WTC11 (cell line): ENCODE data around the gene TBC1D1. TPM values are rescaled to one million over a fixed set of nuclear protein-coding genes. Genes with fewer than 3 reads are reported as not detected.

Experiments
- ATAC-seq: fragments of 200-7000 bp; cut with Tn5 transposase; 2 replicates; pipeline ENCODE4 v1.10.0; 2021; ENCODE audit warnings: mild to moderate bottlenecking, moderate library complexity
- CTCF ChIA-PET: fragments of 300-600 bp; sonication (Branson Sonifier 250); formaldehyde crosslinking; loops from one replicate; lab custom pipeline; 2021; ENCODE audit warnings: antibody characterized with exemption; lab: Charles Lee
- POLR2A ChIA-PET: fragments of 350-600 bp; sonication (Branson Sonifier 250); formaldehyde crosslinking; loops from one replicate; lab custom pipeline; 2021; ENCODE audit warnings: antibody characterized with exemption; lab: Charles Lee
- DNase-seq: peaks from one replicate; pipeline ENCODE4 v3.0.0; 2021; ENCODE audit warnings: low spot score
- H3K27ac Mint-ChIP-seq: 2 replicates; pipeline ENCODE4 v1.8.0; 2021; ENCODE audit warnings: mixed read lengths
- H3K27me3 Mint-ChIP-seq: 2 replicates; pipeline ENCODE4 v1.8.0; 2021; ENCODE audit warnings: low read depth, mild to moderate bottlenecking, moderate library complexity, mixed read lengths
- H3K36me3 Mint-ChIP-seq: 2 replicates; pipeline ENCODE4 v1.8.0; 2021; ENCODE audit warnings: mixed read lengths
- H3K4me1 Mint-ChIP-seq: 2 replicates; pipeline ENCODE4 v1.8.0; 2022; ENCODE audit warnings: mixed read lengths
- H3K4me3 Mint-ChIP-seq: 2 replicates; pipeline ENCODE4 v1.8.0; 2021; ENCODE audit warnings: mild to moderate bottlenecking, moderate library complexity, mixed read lengths
- H3K9me3 Mint-ChIP-seq: 2 replicates; pipeline ENCODE4 v1.8.0; 2021; ENCODE audit warnings: mixed read lengths
- CBFB ChIP-seq: sonication (generic); formaldehyde crosslinking; IDR thresholded peaks from 2 replicates; pipeline ENCODE4 v1.8.1; 2022; ENCODE audit warnings: mild to moderate bottlenecking, low read depth, missing genetic modification reagents
- ESRRA ChIP-seq: sonication (generic); formaldehyde crosslinking; IDR thresholded peaks from 2 replicates; pipeline ENCODE4 v1.8.1; 2022; ENCODE audit warnings: mild to moderate bottlenecking, missing genetic modification reagents, borderline replicate concordance
- GABPB1 ChIP-seq: sonication (generic); formaldehyde crosslinking; IDR thresholded peaks from 2 replicates; pipeline ENCODE4 v1.8.1; 2023; ENCODE audit warnings: mild to moderate bottlenecking, missing genetic modification reagents
- GRHL2 ChIP-seq: fragments of 250-450 bp; sonication (Bioruptor Pico); IDR thresholded peaks from 2 replicates; pipeline ENCODE4 v1.8.0; 2022; ENCODE audit warnings: mild to moderate bottlenecking, moderate library complexity; ENCODE audit not compliant: insufficient replicate concordance, severe bottlenecking
- GTF2I ChIP-seq: fragments of 250-450 bp; sonication (Bioruptor Pico); conservative IDR thresholded peaks from 2 replicates; pipeline ENCODE4 v1.4.0; 2021; ENCODE audit warnings: mild to moderate bottlenecking
- KAT7 ChIP-seq: sonication (generic); formaldehyde crosslinking; IDR thresholded peaks from 2 replicates; pipeline ENCODE4 v1.8.1; 2023; ENCODE audit warnings: missing genetic modification reagents, mild to moderate bottlenecking, borderline replicate concordance
- NFYB ChIP-seq: sonication (generic); formaldehyde crosslinking; conservative IDR thresholded peaks from 2 replicates; pipeline ENCODE4 v1.8.0; 2022; ENCODE audit warnings: low read depth, missing genetic modification reagents
- NR1H2 ChIP-seq: sonication (generic); formaldehyde crosslinking; IDR thresholded peaks from 2 replicates; pipeline ENCODE4 v1.9.0; 2021; ENCODE audit warnings: mild to moderate bottlenecking, moderate library complexity, missing genetic modification reagents
- TEAD1 ChIP-seq: sonication (generic); formaldehyde crosslinking; IDR thresholded peaks from 2 replicates; pipeline ENCODE4 v1.8.0; 2022; ENCODE audit warnings: mild to moderate bottlenecking, missing genetic modification reagents
- ZNF263 ChIP-seq: sonication (generic); formaldehyde crosslinking; IDR thresholded peaks from 2 replicates; pipeline ENCODE4 v1.8.1; 2022; ENCODE audit warnings: low read depth, mild to moderate bottlenecking, moderate library complexity, missing genetic modification reagents
- ZNF396 ChIP-seq: fragments of 250-450 bp; sonication (Bioruptor Pico); IDR thresholded peaks from 2 replicates; pipeline ENCODE4 v1.8.0; 2021; ENCODE audit warnings: mild to moderate bottlenecking, moderate library complexity, borderline replicate concordance
- ZNF416 ChIP-seq: fragments of 250-450 bp; sonication (Bioruptor Pico); IDR thresholded peaks from 2 replicates; pipeline ENCODE4 v1.9.0; 2021; ENCODE audit warnings: mild to moderate bottlenecking, inconsistent platforms
- ZNF423 ChIP-seq: fragments of 250-450 bp; sonication (Bioruptor Pico); IDR thresholded peaks from 2 replicates; pipeline ENCODE4 v2.1.2; 2022; ENCODE audit warnings: mild to moderate bottlenecking, moderate library complexity
- total RNA-seq: library from RNA; stranded (reverse); gene quantifications from 3 replicates; pipeline ENCODE4 v1.2.3, GENCODE V29; 2021
- TF ChIP-seq, protein P1 (sequence below): fragments of 250-450 bp; sonication (Bioruptor Pico); IDR thresholded peaks from 2 replicates; pipeline ENCODE4 v1.9.0; 2021; ENCODE audit warnings: moderate library complexity, mild to moderate bottlenecking, inconsistent platforms, borderline replicate concordance
- TF ChIP-seq, protein P2 (sequence below): fragments of 250-450 bp; sonication (Bioruptor Pico); IDR thresholded peaks from 2 replicates; pipeline ENCODE4 v1.9.0; 2021; ENCODE audit warnings: mild to moderate bottlenecking, borderline replicate concordance
- TF ChIP-seq, protein P3 (sequence below): fragments of 250-450 bp; sonication (Bioruptor Pico); IDR thresholded peaks from 2 replicates; pipeline ENCODE4 v1.9.0; 2021; ENCODE audit warnings: mild to moderate bottlenecking
- TF ChIP-seq, protein P4 (sequence below): sonication (generic); formaldehyde crosslinking; IDR thresholded peaks from 2 replicates; pipeline ENCODE4 v1.8.0; 2022; ENCODE audit warnings: mild to moderate bottlenecking, missing genetic modification reagents
- TF ChIP-seq, protein P5 (sequence below): sonication (generic); formaldehyde crosslinking; IDR thresholded peaks from 2 replicates; pipeline ENCODE4 v1.8.1; 2022; ENCODE audit warnings: low read depth, mild to moderate bottlenecking, moderate library complexity, missing genetic modification reagents, borderline replicate concordance

Gene TBC1D1
- total RNA-seq, 1 experiment from 2014 or later: 134 TPM

DNA sequence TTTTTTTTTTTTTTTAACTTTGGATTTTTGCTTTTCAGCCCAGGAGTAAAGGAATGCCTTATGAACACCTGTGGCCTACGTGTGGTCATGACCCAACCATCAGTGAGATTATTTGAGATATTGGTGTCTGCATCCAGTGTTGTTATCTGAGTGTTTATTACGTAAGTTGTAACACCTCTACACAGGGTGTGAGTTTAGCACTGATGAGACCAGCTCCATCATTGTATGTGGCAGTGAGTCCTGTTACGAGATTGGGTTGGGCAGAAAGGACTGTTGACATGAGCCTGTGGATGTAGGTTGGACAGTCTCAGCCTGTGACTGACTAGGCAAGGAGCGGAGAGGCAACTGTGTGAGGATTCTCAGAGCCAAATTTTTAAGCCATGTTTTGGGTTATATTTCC, 248.3 kb downstream of the TBC1D1 start:
- H3K27ac Mint-ChIP-seq: no peak overlapping the region
- no peak overlapping the region for H3K4me3 Mint-ChIP-seq
- POLR2A ChIA-PET: no interaction called here
- CTCF ChIA-PET: no interaction called here
- H3K36me3 Mint-ChIP-seq: peaks cover 23% of the 10 kb centered on the region
- no peak for DNase-seq
- H3K4me1 Mint-ChIP-seq: peaks cover 6% of the 10 kb centered on the region; the same call in 1 of the 2 replicates
- TF ChIP-seq ZNF396 (CRISPR knock-in tag): no peak
- TF ChIP-seq, protein P1, sequence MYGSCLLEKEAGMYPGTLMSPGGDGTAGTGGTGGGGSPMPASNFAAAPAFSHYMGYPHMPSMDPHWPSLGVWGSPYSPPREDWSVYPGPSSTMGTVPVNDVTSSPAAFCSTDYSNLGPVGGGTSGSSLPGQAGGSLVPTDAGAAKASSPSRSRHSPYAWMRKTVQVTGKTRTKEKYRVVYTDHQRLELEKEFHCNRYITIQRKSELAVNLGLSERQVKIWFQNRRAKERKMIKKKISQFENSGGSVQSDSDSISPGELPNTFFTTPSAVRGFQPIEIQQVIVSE (CRISPR knock-in tag): no peak
- TF ChIP-seq GTF2I (CRISPR knock-in tag): no peak
- no peak for TF ChIP-seq NR1H2 (CRISPR knock-in tag)
- TF ChIP-seq, protein P2, sequence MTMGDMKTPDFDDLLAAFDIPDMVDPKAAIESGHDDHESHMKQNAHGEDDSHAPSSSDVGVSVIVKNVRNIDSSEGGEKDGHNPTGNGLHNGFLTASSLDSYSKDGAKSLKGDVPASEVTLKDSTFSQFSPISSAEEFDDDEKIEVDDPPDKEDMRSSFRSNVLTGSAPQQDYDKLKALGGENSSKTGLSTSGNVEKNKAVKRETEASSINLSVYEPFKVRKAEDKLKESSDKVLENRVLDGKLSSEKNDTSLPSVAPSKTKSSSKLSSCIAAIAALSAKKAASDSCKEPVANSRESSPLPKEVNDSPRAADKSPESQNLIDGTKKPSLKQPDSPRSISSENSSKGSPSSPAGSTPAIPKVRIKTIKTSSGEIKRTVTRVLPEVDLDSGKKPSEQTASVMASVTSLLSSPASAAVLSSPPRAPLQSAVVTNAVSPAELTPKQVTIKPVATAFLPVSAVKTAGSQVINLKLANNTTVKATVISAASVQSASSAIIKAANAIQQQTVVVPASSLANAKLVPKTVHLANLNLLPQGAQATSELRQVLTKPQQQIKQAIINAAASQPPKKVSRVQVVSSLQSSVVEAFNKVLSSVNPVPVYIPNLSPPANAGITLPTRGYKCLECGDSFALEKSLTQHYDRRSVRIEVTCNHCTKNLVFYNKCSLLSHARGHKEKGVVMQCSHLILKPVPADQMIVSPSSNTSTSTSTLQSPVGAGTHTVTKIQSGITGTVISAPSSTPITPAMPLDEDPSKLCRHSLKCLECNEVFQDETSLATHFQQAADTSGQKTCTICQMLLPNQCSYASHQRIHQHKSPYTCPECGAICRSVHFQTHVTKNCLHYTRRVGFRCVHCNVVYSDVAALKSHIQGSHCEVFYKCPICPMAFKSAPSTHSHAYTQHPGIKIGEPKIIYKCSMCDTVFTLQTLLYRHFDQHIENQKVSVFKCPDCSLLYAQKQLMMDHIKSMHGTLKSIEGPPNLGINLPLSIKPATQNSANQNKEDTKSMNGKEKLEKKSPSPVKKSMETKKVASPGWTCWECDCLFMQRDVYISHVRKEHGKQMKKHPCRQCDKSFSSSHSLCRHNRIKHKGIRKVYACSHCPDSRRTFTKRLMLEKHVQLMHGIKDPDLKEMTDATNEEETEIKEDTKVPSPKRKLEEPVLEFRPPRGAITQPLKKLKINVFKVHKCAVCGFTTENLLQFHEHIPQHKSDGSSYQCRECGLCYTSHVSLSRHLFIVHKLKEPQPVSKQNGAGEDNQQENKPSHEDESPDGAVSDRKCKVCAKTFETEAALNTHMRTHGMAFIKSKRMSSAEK (CRISPR knock-in tag): no peak
- TF ChIP-seq, protein P3, sequence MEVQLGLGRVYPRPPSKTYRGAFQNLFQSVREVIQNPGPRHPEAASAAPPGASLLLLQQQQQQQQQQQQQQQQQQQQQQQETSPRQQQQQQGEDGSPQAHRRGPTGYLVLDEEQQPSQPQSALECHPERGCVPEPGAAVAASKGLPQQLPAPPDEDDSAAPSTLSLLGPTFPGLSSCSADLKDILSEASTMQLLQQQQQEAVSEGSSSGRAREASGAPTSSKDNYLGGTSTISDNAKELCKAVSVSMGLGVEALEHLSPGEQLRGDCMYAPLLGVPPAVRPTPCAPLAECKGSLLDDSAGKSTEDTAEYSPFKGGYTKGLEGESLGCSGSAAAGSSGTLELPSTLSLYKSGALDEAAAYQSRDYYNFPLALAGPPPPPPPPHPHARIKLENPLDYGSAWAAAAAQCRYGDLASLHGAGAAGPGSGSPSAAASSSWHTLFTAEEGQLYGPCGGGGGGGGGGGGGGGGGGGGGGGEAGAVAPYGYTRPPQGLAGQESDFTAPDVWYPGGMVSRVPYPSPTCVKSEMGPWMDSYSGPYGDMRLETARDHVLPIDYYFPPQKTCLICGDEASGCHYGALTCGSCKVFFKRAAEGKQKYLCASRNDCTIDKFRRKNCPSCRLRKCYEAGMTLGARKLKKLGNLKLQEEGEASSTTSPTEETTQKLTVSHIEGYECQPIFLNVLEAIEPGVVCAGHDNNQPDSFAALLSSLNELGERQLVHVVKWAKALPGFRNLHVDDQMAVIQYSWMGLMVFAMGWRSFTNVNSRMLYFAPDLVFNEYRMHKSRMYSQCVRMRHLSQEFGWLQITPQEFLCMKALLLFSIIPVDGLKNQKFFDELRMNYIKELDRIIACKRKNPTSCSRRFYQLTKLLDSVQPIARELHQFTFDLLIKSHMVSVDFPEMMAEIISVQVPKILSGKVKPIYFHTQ (CRISPR knock-in tag): no peak
- TF ChIP-seq ZNF416: no peak
- no peak for TF ChIP-seq CBFB (CRISPR knock-in tag)
- no peak for TF ChIP-seq ZNF423
- no peak for TF ChIP-seq ZNF263 (CRISPR knock-in tag)
- TF ChIP-seq TEAD1 (CRISPR knock-in tag): no peak
- no peak for TF ChIP-seq ESRRA (CRISPR knock-in tag)
- no peak for TF ChIP-seq NFYB (CRISPR knock-in tag)
- TF ChIP-seq, protein P4, sequence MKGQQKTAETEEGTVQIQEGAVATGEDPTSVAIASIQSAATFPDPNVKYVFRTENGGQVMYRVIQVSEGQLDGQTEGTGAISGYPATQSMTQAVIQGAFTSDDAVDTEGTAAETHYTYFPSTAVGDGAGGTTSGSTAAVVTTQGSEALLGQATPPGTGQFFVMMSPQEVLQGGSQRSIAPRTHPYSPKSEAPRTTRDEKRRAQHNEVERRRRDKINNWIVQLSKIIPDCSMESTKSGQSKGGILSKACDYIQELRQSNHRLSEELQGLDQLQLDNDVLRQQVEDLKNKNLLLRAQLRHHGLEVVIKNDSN: no peak
- TF ChIP-seq, protein P5, sequence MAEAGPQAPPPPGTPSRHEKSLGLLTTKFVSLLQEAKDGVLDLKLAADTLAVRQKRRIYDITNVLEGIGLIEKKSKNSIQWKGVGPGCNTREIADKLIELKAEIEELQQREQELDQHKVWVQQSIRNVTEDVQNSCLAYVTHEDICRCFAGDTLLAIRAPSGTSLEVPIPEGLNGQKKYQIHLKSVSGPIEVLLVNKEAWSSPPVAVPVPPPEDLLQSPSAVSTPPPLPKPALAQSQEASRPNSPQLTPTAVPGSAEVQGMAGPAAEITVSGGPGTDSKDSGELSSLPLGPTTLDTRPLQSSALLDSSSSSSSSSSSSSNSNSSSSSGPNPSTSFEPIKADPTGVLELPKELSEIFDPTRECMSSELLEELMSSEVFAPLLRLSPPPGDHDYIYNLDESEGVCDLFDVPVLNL (CRISPR knock-in tag): no peak
- TF ChIP-seq KAT7 (CRISPR knock-in tag): no peak
- TF ChIP-seq, all 79 proteins: peak for 0
- Mint-ChIP-seq H3K9me3 (no peaks in the 10 kb centered on the region), H3K27me3 (no peaks in the 10 kb centered on the region)
- ATAC-seq: no peak

DNA sequence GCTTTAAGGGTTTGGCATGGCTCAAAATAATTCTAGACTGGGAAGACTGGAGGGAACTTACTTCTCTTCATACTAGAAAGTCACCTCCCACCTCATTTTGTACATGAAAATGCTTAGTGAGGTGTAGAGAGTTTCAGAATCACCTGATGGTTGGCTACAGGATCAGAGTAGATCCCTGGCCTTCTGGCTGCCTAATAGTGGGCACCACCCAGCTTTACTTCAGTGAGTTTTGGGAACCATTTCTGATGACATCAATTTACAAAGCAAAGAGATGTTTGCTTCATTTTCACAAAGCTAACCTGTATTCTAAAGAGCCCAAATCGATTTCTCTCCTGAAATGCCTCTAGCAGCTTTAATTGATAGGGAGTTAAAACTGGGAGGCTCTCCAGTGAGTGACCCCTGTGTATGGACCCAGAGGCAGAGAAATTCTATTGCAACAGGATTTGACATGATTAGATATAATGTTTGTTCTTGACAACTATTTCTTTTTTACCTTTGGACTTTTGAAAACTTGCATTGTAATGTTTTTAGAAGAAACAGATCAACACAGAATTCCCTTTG, 249.8 kb downstream of the TBC1D1 start:
- Mint-ChIP-seq H3K4me3 (no peak overlapping the region), H3K4me1 (peaks cover 6% of the 10 kb centered on the region; the same call in 1 of the 2 replicates), H3K27me3 (no peaks in the 10 kb centered on the region), H3K27ac (no peak overlapping the region), H3K36me3 (peaks cover 11% of the 10 kb centered on the region)
- DNase-seq: no peak
- ChIA-PET POLR2A (no interaction called here), CTCF (no interaction called here)
- TF ChIP-seq GABPB1 (CRISPR knock-in tag): 0 out of 2 replicates have a peak, but pooled peaks have one; percentile 17
- TF ChIP-seq GRHL2 (CRISPR knock-in tag): no peak
- TF ChIP-seq, all 79 proteins: peak for 1
- no peak for ATAC-seq
- H3K9me3 Mint-ChIP-seq: no peaks in the 10 kb centered on the region
